Lung (tissue), 12 donors: ENCODE measurements around the gene ZNF793. TPM values are rescaled to one million over a fixed set of nuclear protein-coding genes. Genes with fewer than 3 reads are reported as not detected.

ENCODE experiments used
- ATAC-seq: fragments of 200-7000 bp; cut with Tn5 transposase; one replicate; pipeline ENCODE4 v1.9.1; 2020; ENCODE audit warnings: moderate number of reproducible peaks; ENCODE audit not compliant: insufficient read depth, low FRiP score
- DNase-seq, 3 donors: peaks; one replicate each; pipeline ENCODE4 v3.0.0-alpha.2; 2013 to 2017
- H3K27ac ChIP-seq, 2 donors: one replicate each; pipeline ENCODE4 v1.5.1; 2013; ENCODE audit warnings: mild to moderate bottlenecking in 2 of 2, moderate library complexity in 2 of 2, control low read depth in 1 of 2, inconsistent platforms in 1 of 2, low read depth in 1 of 2, low read length in 1 of 2
- H3K27me3 ChIP-seq, 3 donors: one replicate each; pipeline ENCODE4 v1.5.1; 2013; ENCODE audit warnings: low read length in 2 of 3; ENCODE audit not compliant: control insufficient read depth in 3 of 3, insufficient read depth in 3 of 3
- H3K36me3 ChIP-seq, 4 donors: one replicate each; pipeline ENCODE4 v1.5.1; 2013; ENCODE audit warnings: low read length in 4 of 4, mild to moderate bottlenecking in 1 of 4, moderate library complexity in 1 of 4; ENCODE audit not compliant: control insufficient read depth in 4 of 4, insufficient read depth in 4 of 4
- H3K4me1 ChIP-seq, 5 donors: one replicate each; pipeline ENCODE4 v1.5.1; 2013; ENCODE audit warnings: low read length in 5 of 5, mild to moderate bottlenecking in 2 of 5, moderate library complexity in 1 of 5; ENCODE audit not compliant: control insufficient read depth in 5 of 5, insufficient read depth in 5 of 5
- H3K4me3 ChIP-seq: one replicate; pipeline ENCODE4 v1.5.1; 2013; ENCODE audit warnings: mild to moderate bottlenecking, control low read depth, moderate library complexity
- H3K9ac ChIP-seq, 2 donors: one replicate each; pipeline ENCODE4 v1.5.1; 2013; ENCODE audit warnings: low read length in 2 of 2, control low read depth in 1 of 2; ENCODE audit not compliant: insufficient read depth in 1 of 2
- H3K9me3 ChIP-seq, 4 donors: one replicate each; pipeline ENCODE4 v1.5.1; 2013; ENCODE audit warnings: low read length in 3 of 4, mild to moderate bottlenecking in 1 of 4, moderate library complexity in 1 of 4; ENCODE audit not compliant: control insufficient read depth in 4 of 4, insufficient read depth in 3 of 4
- CTCF ChIP-seq: IDR thresholded peaks from 2 replicates; pipeline ENCODE4 v1.5.1; 2012; ENCODE audit warnings: mild to moderate bottlenecking; ENCODE audit errors: control extremely low read depth, extremely low read depth
- WGBS, 2 donors: extraction: QIAGEN DNeasy Blood & Tissue Kit; methylation state at CpG; one replicate each; pipeline ENCODE4 v1.1.7; 2013; 5-methylcytosine and 5-hydroxymethylcytosine counted together
- polyA plus RNA-seq, 2 donors: library from polyadenylated mRNA; stranded (reverse); fragments of 200-250 nt; gene quantifications; one replicate each; pipeline ENCODE4 v1.2.1, GENCODE V29; 2013
- total RNA-seq, 2 donors: library from RNA; depleted of rRNA in 1 of 2; stranded (reverse); fragments of >200 nt in 1 of 2; gene quantifications; one replicate each; pipeline ENCODE4 v1.2.1, GENCODE V29; 2014 to 2021
- donor health status: control.
- donor health status: control.
- donor health status: Bipolar disorder and iron deficiency.
- donor health status: healthy.
- donor health status: DM: yes; HTN: yes; CAD: no.

The ZNF793 gene
- total and polyA plus RNA-seq, 4 donors, result 1.1 to 15.8 (median 3.3) TPM

DNA sequence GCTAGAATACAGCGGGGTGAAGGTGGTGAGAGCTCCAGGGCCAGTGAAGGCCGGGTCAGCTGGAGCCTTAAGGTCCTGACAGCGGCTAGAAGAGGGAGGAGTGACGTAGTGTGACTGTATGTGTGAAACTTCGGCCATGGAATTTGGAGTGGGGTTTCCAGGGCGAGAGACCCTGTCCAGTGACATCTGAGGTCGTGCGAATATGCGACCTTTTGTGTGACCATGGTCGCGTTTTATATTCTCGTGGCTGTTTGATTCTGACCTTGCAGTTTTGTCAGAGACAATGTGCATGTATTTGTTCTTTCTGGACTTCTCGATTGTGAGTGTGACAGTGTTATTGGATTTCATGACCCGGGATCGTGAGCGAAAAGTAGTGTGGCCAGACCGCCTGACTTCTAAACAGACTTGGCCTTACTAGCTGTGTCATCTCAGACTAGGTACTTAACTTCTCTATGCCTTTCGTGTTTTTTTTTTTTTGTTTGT, 39.1 kb upstream of the ZNF793 start:
- H3K4me1 ChIP-seq, result peaks cover 0 to 12% (median 8%) of the 10 kb centered on the region in 5 donors
- WGBS, 2 donors, result 38 to 46% methylated on average over 18 of the region's 18 CpGs
- H3K27ac ChIP-seq, result peak overlapping the region; percentile 85 to 93
- TF ChIP-seq CTCF, result no peak
- no peak for ATAC-seq
- no peaks in the 10 kb centered on the region for H3K27me3 ChIP-seq
- H3K36me3 ChIP-seq, result peaks cover 4 to 35% (median 21%) of the 10 kb centered on the region in 4 donors
- H3K9ac ChIP-seq, result peak overlapping the region in 1 of 2 donors; percentile 93
- H3K4me3 ChIP-seq, result peak overlapping the region; percentile 89
- no peak for DNase-seq
- H3K9me3 ChIP-seq, result peaks cover 0 to 12% (median 6%) of the 10 kb centered on the region in 4 donors

- WGBS, 2 donors, result 0 to 1% methylated on average over 63 of the region's 63 CpGs
- Histone ChIP-seq H3K4me1 (peaks cover 0 to 12% (median 8%) of the 10 kb centered on the region in 5 donors), H3K27ac (peak within 1 kb of the TSS; percentile 83 to 89), H3K9ac (peak within 1 kb of the TSS; percentile 90 to 98), H3K36me3 (peaks cover 4 to 31% (median 19%) of the 10 kb centered on the region in 4 donors), H3K9me3 (peaks cover 0 to 9% (median 5%) of the 10 kb centered on the region in 4 donors), H3K27me3 (no peaks in the 10 kb centered on the region), H3K4me3 (peak within 1 kb of the TSS; percentile 63)
- peak; percentile 92 to 94 (median 93) for DNase-seq
- ATAC-seq, result peak; percentile 83
- no peak for TF ChIP-seq CTCF
Observed at GRCh38 chr19:37468961-37469777, 37.6 kb upstream of the ZNF793 start, which contains the start of gene ZNF570. Gene ZNF570 (plus strand): TSS chr19:37469356. CDS start chr19:37470355, 999 bp downstream.

DNA sequence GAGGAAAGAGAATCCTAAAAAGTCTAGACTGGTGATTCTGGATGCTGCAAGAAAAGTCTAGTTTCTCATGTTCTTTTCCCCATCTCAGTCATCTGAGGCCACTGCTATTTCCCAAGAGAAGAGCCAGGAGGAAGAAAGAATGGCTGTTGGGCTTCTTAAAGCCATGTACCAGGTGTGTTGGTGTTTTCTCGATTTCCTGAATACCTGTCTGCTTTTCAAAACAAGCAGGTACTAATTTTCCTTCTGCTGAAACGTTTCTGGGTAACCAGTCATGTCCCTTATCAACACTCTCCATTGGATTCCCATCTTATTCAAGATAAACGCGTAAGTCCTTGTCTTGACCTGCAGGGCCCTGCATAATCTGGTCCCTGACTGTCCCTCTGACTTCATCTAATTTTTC, 36.5 kb upstream of the ZNF793 start:
- peaks cover 2 to 22% (median 13%) of the 10 kb centered on the region in 4 donors for H3K36me3 ChIP-seq
- H3K27me3 ChIP-seq, result no peaks in the 10 kb centered on the region
- H3K27ac ChIP-seq, result no peak overlapping the region
- ATAC-seq (no peak), DNase-seq (no peak)
- no peak overlapping the region for H3K4me3 ChIP-seq
- H3K9me3 ChIP-seq, result peaks cover 0 to 12% (median 2%) of the 10 kb centered on the region in 4 donors
- no peak for TF ChIP-seq CTCF
- WGBS, 2 donors, result 81 to 90% methylated on average over 4 of the region's 4 CpGs
- H3K4me1 ChIP-seq, result peaks cover 0 to 12% (median 8%) of the 10 kb centered on the region in 5 donors
- peak overlapping the region in 1 of 2 donors; percentile 30 for H3K9ac ChIP-seq
